ENCODE data around the gene MYO5A. TPM values are rescaled to one million over a fixed set of nuclear protein-coding genes. Genes with fewer than 3 reads are reported as not detected.

MYO5A gene
- total RNA-seq, 4 donors from 2014 or later, result 10.9 to 151 (median 17.0) TPM

- no peak for DNase-seq
- Histone ChIP-seq H3K4me3 (no peak overlapping the region), H3K9me3 (peaks cover 0 to under 1% of the 10 kb centered on the region in 2 donors), H3K36me3 (peaks cover 0 to 12% (median 2%) of the 10 kb centered on the region in 4 donors), H3K27me3 (no peaks in the 10 kb centered on the region), H3K4me1 (no peaks in the 10 kb centered on the region), H3K27ac (peak overlapping the region in 1 of 4 donors; percentile 13)
- WGBS, 2 donors (ENCODE audit: low coverage in 1 of 2), result 65 to 83% methylated on average over 9 to 14 of the region's 14 CpGs
- in situ Hi-C loops (cut with MboI; ENCODE audit: low pct_ligation_motif_present in 1 of 4, low pct_unique_long_range_greater_than_20kb in 1 of 4, low sequenced_read_pairs in 3 of 4) (no loop called here), intact Hi-C loops (cut with DNase I; ENCODE audit: low total_unique reads) (loop anchor here (2.0 kb wide), 1 partner anchor 69 kb away; no protein-coding TSS in a partner anchor)
- TF ChIP-seq CTCF (IDR thresholded peaks at IDR 0.05) (no peak), EP300 (IDR thresholded peaks at IDR 0.05; ENCODE audit: low read depth) (no peak), POLR2AphosphoS5 (IDR thresholded peaks at IDR 0.05) (no peak), POLR2A (IDR thresholded peaks at IDR 0.05) (no peak)
Observed at GRCh38 chr15:52379395-52380106, 149.1 kb downstream of the MYO5A start.

GRCh38 chr15:52378746-52379394 lies 149.8 kb downstream of the MYO5A start:
- in situ Hi-C loops (cut with MboI; ENCODE audit: low pct_ligation_motif_present in 1 of 4, low pct_unique_long_range_greater_than_20kb in 1 of 4, low sequenced_read_pairs in 3 of 4), result no loop called here
- H3K27ac ChIP-seq, result no peak overlapping the region
- no peak for TF ChIP-seq POLR2AphosphoS5 (IDR thresholded peaks at IDR 0.05)
- no peak for TF ChIP-seq EP300 (IDR thresholded peaks at IDR 0.05; ENCODE audit: low read depth)
- TF ChIP-seq CTCF (IDR thresholded peaks at IDR 0.05), result no peak
- no peak for TF ChIP-seq POLR2A (IDR thresholded peaks at IDR 0.05)
- intact Hi-C loops (cut with DNase I; ENCODE audit: low total_unique reads), result loop anchor here (2.0 kb wide), 1 partner anchor 68 kb away; no protein-coding TSS in a partner anchor
- H3K4me3 ChIP-seq, result no peak overlapping the region
- no peak for DNase-seq
- no peaks in the 10 kb centered on the region for H3K27me3 ChIP-seq
- no peaks in the 10 kb centered on the region for H3K4me1 ChIP-seq
- H3K36me3 ChIP-seq, result peaks cover 0 to 17% (median 2%) of the 10 kb centered on the region in 4 donors
- H3K9me3 ChIP-seq, result peaks cover 0 to 4% of the 10 kb centered on the region in 2 donors
- 84 to 85% methylated on average over 6 of the region's 6 CpGs for WGBS, 2 donors (ENCODE audit: low coverage in 1 of 2)

GRCh38 chr15:52370010-52370409 lies 158.7 kb downstream of the MYO5A start:
- Histone ChIP-seq H3K27ac (no peak overlapping the region), H3K36me3 (peaks cover 0 to 10% (median 3%) of the 10 kb centered on the region in 4 donors), H3K27me3 (no peaks in the 10 kb centered on the region), H3K9me3 (peaks cover 0 to 4% of the 10 kb centered on the region in 2 donors), H3K4me3 (no peak overlapping the region), H3K4me1 (no peaks in the 10 kb centered on the region)
- no peak for TF ChIP-seq POLR2AphosphoS5 (IDR thresholded peaks at IDR 0.05)
- TF ChIP-seq CTCF (IDR thresholded peaks at IDR 0.05), result no peak
- TF ChIP-seq EP300 (IDR thresholded peaks at IDR 0.05; ENCODE audit: low read depth), result no peak
- no peak for TF ChIP-seq POLR2A (IDR thresholded peaks at IDR 0.05)
- in situ Hi-C loops (cut with MboI; ENCODE audit: low pct_ligation_motif_present in 1 of 4, low pct_unique_long_range_greater_than_20kb in 1 of 4, low sequenced_read_pairs in 3 of 4) (loop anchor here in 1 of 4 donors (25.0 kb wide), 1 partner anchor 367 kb away; no protein-coding TSS in a partner anchor), intact Hi-C loops (cut with DNase I; ENCODE audit: low total_unique reads) (no loop called here)
- peak; percentile 41 for DNase-seq
- 73 to 88% methylated on average over 9 of the region's 9 CpGs for WGBS, 2 donors (ENCODE audit: low coverage in 1 of 2)

GRCh38 chr15:52369455-52369854 lies 159.2 kb downstream of the MYO5A start:
- Histone ChIP-seq H3K27me3 (no peaks in the 10 kb centered on the region), H3K36me3 (peaks cover 0 to 5% (median 2%) of the 10 kb centered on the region in 4 donors), H3K4me3 (no peak overlapping the region), H3K27ac (no peak overlapping the region), H3K9me3 (peaks cover 0 to 2% of the 10 kb centered on the region in 2 donors), H3K4me1 (no peaks in the 10 kb centered on the region)
- TF ChIP-seq POLR2A (IDR thresholded peaks at IDR 0.05) (no peak), EP300 (IDR thresholded peaks at IDR 0.05; ENCODE audit: low read depth) (no peak), CTCF (IDR thresholded peaks at IDR 0.05) (no peak), POLR2AphosphoS5 (IDR thresholded peaks at IDR 0.05) (no peak)
- intact Hi-C loops (cut with DNase I; ENCODE audit: low total_unique reads), result no loop called here
- no peak for DNase-seq
- in situ Hi-C loops (cut with MboI; ENCODE audit: low pct_ligation_motif_present in 1 of 4, low pct_unique_long_range_greater_than_20kb in 1 of 4, low sequenced_read_pairs in 3 of 4), result loop anchor here in 1 of 4 donors (25.0 kb wide), 1 partner anchor 368 kb away; no protein-coding TSS in a partner anchor
- WGBS, 2 donors (ENCODE audit: low coverage in 1 of 2), result 73 to 95% methylated on average over 1 to 3 of the region's 3 CpGs

Measured in transverse colon (tissue), 4 donors.